Endothelial cell (in vitro differentiated cells): ENCODE results near the gene SLC26A1. TPM values are rescaled to one million over a fixed set of nuclear protein-coding genes. Genes with fewer than 3 reads are reported as not detected.

Source experiments
- DNase-seq: peaks from one replicate; pipeline ENCODE4 v3.0.0; 2021; ENCODE audit warnings: low spot score
- H3K27ac Mint-ChIP-seq: one replicate; pipeline ENCODE4 v1.8.0; 2021; ENCODE audit warnings: mixed read lengths, inconsistent platforms; ENCODE audit not compliant: unreplicated experiment
- H3K27me3 Mint-ChIP-seq: one replicate; pipeline ENCODE4 v1.8.0; 2021; ENCODE audit warnings: mild to moderate bottlenecking, moderate library complexity, mixed read lengths, inconsistent platforms; ENCODE audit not compliant: unreplicated experiment
- H3K36me3 Mint-ChIP-seq: one replicate; pipeline ENCODE4 v1.8.0; 2021; ENCODE audit warnings: mild to moderate bottlenecking, low read depth, mixed read lengths, inconsistent platforms; ENCODE audit not compliant: unreplicated experiment
- H3K4me1 Mint-ChIP-seq: one replicate; pipeline ENCODE4 v1.8.0; 2021; ENCODE audit warnings: mild to moderate bottlenecking, mixed read lengths, inconsistent platforms; ENCODE audit not compliant: unreplicated experiment
- H3K4me3 Mint-ChIP-seq: one replicate; pipeline ENCODE4 v1.8.0; 2021; ENCODE audit warnings: mild to moderate bottlenecking, mixed read lengths, inconsistent platforms; ENCODE audit not compliant: unreplicated experiment
- H3K9me3 Mint-ChIP-seq: one replicate; pipeline ENCODE4 v1.8.0; 2021; ENCODE audit warnings: mixed read lengths, inconsistent platforms; ENCODE audit not compliant: unreplicated experiment
- total RNA-seq: library from RNA; stranded (reverse); fragmentation: NEBNext Ultra II Directional; extraction: Animal tissue kit (Norgen Biotek cat#: 25700); gene quantifications from one replicate; pipeline ENCODE4 v1.2.1, GENCODE V29; 2021; ENCODE audit not compliant: unreplicated experiment
- TF ChIP-seq, protein P1 (sequence below): fragments of 200-600 bp; sonication (generic); IDR thresholded peaks from one replicate; pipeline ENCODE4 v1.5.0; 2021; ENCODE audit warnings: antibody characterized with exemption; ENCODE audit not compliant: unreplicated experiment

SLC26A1 gene
- total RNA-seq, 1 donor from 2014 or later, result not detected

DNA sequence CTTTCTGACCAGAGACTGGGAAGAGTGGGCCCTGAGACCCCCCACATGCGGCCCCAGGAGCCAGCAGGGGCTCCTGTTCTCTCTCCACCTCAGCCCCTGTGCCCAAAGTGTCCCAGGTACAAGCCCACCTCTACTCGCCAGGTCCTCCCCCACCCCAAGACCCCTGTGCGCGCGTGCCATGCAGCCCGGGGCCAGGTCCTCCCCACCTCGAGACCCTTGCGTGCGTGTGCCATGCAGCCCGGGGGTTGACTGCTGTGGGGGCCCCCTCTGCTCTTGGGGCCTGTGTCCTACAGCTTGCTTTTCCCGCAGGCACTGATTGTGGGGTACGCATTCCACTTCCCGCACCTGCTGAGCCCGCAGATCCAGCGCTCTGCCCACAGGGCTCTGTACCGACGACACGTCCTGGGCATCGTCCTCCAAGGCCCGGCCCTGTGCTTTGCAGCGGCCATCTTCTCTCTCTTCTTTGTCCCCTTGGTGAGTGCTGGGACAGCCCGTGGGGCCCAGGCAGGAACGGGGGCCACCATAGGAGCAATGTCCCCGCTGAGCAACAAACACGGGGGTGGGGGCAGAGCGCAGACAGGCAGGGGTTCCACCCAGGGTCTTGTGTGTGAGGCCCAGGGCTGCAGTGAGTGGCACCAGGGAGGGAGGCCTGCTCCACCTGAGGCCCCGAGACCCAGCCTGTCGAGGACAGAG lies 40.2 kb downstream of the SLC26A1 start:
- H3K27ac Mint-ChIP-seq, result no peak overlapping the region
- DNase-seq, result no peak
- peaks cover 16% of the 10 kb centered on the region for H3K27me3 Mint-ChIP-seq
- no peak overlapping the region for H3K4me3 Mint-ChIP-seq
- TF ChIP-seq, protein P1, sequence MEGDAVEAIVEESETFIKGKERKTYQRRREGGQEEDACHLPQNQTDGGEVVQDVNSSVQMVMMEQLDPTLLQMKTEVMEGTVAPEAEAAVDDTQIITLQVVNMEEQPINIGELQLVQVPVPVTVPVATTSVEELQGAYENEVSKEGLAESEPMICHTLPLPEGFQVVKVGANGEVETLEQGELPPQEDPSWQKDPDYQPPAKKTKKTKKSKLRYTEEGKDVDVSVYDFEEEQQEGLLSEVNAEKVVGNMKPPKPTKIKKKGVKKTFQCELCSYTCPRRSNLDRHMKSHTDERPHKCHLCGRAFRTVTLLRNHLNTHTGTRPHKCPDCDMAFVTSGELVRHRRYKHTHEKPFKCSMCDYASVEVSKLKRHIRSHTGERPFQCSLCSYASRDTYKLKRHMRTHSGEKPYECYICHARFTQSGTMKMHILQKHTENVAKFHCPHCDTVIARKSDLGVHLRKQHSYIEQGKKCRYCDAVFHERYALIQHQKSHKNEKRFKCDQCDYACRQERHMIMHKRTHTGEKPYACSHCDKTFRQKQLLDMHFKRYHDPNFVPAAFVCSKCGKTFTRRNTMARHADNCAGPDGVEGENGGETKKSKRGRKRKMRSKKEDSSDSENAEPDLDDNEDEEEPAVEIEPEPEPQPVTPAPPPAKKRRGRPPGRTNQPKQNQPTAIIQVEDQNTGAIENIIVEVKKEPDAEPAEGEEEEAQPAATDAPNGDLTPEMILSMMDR, result no peak
- peaks cover 27% of the 10 kb centered on the region for H3K36me3 Mint-ChIP-seq
- H3K4me1 Mint-ChIP-seq, result no peaks in the 10 kb centered on the region
- H3K9me3 Mint-ChIP-seq, result no peaks in the 10 kb centered on the region

DNA sequence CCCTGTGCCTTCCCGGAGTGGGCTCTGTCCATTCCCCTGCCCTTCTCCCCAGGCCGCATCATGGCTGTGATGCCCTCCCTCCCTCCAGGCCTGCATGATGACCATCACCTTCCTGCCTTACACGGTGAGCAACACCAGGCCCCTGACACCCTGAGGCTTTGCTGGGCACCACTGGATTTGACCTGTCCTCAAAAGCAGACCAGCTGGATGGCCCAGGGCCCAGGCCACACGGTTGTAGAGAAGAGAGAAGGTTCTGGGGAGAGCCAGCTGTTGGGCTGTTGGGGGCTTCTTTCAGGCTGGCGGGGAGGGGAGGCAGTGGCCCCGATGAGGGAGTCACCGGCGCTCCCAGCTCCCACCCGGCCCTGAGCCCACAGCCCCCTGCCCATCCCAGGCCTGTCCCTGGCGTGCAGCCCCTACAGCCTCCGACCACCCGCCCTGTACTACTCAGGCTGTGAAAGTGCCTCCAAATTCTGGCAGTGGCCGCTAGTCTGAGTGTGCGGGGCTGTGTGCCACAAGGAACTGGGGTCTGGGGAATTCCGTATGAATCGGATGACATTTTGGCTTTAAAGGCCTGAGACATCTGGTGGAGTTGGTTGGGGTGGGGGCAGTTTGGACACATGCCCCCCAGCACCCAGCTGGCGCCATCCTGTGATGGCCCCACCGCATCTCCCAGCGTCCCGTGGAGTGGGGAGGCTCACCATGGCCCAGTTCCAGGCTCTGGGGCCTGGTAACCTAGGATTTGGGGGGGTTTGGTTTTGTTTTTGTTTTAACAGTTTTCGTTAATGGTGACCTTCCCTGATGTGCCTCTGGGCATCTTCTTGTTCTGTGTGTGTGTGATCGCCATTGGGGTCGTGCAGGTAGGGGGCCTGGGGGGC lies 41.4 kb downstream of the SLC26A1 start:
- Mint-ChIP-seq H3K4me1 (no peaks in the 10 kb centered on the region), H3K9me3 (no peaks in the 10 kb centered on the region), H3K27me3 (peaks cover 19% of the 10 kb centered on the region), H3K4me3 (peak overlapping the region; percentile 25), H3K27ac (peak overlapping the region; percentile 30), H3K36me3 (peaks cover 27% of the 10 kb centered on the region)
- DNase-seq, result no peak
- TF ChIP-seq, protein P1, result no peak

DNA sequence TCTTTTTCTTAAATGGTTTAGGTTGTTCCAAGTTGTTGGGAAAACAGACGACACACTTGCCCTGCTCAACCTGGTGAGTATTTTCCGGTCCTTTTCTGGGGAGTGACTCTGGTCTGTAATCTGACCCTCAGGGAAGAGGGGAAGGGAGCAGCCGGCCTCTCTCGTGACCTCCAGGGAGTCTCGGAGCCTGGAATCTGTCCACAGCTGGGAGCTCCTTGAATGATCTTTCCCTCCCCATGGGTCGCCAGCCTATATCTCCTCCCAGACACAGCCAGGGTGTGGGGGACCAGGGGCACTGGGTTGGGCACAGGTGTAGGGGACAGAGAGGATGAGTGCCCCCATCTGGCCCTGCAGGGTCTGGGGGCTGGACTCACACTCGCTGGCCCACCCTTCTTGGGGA lies 42.0 kb downstream of the SLC26A1 start:
- Mint-ChIP-seq H3K27me3 (peaks cover 16% of the 10 kb centered on the region), H3K27ac (no peak overlapping the region), H3K9me3 (no peaks in the 10 kb centered on the region), H3K36me3 (peaks cover 23% of the 10 kb centered on the region), H3K4me3 (no peak overlapping the region), H3K4me1 (no peaks in the 10 kb centered on the region)
- no peak for DNase-seq
- TF ChIP-seq, protein P1, result no peak

DNA sequence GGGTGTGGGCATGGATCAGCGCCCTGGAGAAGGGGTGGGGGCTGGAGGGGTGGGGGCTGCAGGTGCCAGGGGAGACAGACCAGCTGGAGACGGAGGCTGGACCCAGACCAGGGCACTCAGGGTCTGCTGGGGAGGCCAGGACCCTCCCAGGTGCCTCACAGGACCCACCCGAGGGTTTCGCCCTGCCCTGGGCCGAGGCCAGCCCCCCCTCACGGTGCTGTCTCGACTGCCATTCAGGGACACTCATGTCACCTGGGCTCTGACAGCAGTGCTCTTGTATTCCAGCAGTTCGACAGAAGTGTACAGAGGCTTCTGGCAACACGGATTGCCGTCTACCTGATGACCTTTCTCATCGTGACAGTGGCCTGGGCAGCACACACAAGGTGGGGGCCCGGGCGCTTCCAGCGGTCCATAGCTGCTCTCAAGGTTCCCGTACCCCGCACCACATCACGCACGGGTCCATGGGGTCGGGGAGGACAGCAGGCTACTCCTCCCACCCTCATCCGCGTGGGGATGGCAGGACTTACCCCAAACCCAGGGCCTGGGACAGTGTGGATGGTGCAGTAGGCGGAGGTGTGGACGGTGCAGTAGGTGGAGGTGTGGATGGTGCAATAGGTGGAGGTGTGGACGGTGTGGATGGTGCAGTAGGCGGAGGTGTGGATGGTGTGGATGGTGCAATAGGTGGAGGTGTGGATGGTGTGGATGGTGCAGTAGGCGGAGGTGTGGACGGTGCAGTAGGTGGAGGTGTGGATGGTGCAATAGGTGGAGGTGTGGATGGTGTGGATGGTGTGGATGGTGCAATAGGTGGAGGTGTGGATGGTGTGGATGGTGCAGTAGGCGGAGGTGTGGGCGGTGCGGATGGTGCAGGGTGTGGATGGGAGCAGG lies 42.8 kb downstream of the SLC26A1 start:
- no peak for DNase-seq
- no peak overlapping the region for H3K27ac Mint-ChIP-seq
- peaks cover 2% of the 10 kb centered on the region for H3K4me1 Mint-ChIP-seq
- no peak overlapping the region for H3K4me3 Mint-ChIP-seq
- H3K36me3 Mint-ChIP-seq, result peaks cover 23% of the 10 kb centered on the region
- no peaks in the 10 kb centered on the region for H3K9me3 Mint-ChIP-seq
- TF ChIP-seq, protein P1, result no peak
- H3K27me3 Mint-ChIP-seq, result peaks cover 15% of the 10 kb centered on the region
